GM21423 (cell line): ENCODE data around the gene GSTO2.

ENCODE experiments used
- ATAC-seq: cut with Tn5 transposase; IDR thresholded peaks from one replicate; pipeline ENCODE4 v1.9.1; 2021; ENCODE audit warnings: mild to moderate bottlenecking, moderate library complexity; ENCODE audit not compliant: unreplicated experiment

GSTO2 gene

DNA sequence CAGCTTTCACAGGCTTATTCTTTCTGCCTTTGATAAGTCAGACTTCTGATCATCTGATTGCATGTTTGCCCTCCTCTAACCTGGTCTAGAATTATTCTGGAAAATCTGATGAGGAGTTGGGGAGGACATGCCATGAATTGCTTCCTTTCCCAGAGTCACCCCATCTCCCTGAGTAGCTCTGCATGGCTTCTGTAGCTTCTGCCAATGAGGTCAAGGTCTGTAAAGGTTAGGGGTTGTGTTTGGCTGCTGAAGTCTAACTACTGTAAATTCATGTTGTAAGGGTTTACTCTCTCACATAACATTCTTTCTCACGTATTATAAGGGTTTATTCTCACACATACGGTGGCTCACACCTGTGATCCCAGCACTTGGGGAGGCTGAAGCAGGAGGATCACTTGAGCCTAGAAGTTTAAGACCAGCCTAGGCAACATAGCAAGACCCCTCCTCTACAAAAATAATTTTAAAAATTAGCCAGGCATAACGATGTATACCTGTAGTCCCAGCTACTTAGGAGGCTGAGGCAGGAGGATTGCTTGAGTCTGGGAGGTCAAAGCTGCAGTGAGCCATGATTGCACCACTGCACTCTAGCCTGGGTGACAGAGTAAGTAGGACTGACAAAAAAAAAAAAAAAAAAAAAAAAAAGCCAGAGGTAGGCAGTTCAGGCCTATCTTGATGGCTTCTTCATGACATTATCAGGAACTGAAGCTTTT is 10.7 kb downstream of the GSTO2 start:
- ATAC-seq = no peak

DNA sequence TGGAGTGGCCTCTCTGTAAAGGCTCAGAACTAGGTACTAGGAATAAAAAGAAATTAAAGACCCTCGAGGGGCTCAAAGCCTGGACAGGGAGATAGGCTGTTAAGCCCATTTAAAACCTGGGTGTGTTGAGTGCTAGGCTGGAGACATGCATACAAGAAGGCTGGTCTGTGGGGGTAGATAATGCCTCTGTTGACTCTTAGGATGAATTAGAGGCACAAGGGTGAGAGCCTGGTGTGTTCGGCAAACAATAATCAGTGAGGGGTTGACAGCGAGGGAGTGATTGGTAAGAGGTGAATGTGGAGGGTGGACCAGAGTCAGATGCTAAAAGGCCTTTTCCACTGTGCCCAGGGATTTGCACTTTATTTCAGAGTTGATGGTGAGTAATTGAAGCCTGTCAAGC is 12.7 kb downstream of the GSTO2 start:
- no peak for ATAC-seq

DNA sequence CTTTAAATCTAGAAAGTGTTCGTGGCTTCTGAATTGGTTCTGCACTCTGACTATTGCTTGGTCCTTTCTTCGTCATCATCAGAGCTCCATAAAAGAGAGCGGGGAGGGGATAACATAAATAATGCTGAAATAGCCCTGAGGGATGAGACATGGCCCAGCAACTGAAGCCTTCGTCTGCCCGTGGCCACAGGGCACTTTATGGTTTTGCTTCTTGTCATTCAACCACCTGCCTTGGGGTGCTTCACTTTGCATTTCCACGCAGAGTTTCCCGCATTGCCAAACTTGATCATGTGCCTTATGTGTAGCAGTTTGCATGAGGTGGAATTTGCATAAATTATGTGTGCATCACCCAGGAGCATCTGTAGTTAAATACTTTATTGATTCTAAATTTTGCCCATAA is 15.9 kb downstream of the GSTO2 start:
- ATAC-seq = no peak

DNA sequence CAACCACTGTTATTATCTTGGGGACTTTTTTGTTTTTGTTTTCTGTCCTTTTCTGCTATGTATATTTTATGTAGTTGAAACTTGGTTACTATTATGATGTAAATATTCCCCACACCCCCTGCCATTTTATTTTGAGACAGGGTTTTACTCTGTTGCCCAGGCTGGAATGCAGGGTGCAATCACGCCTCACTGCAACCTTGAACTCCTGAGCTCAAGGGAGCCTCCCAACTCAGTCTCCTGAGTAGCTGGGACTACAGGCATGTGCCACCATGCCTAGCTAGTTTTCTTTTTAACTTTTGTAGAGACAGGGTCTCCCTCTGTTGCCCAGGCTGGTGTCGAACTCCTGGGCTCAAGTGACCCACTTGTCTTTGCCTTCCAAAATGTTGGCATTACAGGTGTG is 18.0 kb downstream of the GSTO2 start:
- ATAC-seq = no peak

DNA sequence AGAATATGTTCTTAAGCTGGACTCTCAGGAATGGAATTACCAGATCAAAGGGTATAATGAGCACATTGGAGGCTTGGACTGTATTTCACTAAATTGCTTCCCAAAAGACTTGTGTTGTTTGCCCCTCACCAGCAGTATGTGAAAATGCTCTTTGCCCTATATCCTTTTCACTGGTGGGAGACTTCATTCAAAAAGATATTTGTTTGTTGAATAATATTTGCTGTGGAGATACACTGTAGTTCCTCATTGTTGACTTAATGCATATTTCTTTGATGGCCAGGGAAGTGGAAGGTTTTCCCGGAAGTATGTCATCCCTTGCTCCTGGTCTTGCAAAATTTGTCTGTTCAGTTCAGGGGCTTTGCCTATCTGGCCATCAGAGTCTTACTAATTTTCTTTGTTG is 19.4 kb downstream of the GSTO2 start:
- no peak for ATAC-seq

DNA sequence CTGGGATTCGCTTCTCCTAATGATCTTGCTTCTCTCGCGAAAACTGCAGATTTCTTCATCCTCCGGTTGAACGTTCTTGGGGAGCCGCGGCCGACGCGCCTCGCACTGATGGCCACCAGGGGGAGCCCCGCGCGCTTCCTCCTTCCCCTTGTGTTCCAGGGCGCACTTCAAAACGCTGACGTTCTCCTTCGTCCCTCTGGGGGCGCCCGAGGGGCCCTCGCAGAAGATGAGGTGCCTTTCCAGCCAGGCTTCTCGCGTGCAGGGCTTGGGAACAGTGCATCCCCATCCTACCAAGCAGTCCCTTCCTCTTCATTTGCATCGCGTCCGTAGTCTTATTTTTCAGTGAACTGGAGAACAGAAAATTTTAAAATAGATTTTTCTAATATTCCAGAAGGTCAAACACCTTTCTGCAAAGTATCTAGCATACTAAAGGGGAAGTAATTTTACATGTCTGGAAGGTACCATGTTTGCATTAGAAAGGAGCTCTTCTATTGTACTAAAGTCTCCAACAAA is 22.5 kb downstream of the GSTO2 start:
- ATAC-seq = peak; percentile 99

DNA sequence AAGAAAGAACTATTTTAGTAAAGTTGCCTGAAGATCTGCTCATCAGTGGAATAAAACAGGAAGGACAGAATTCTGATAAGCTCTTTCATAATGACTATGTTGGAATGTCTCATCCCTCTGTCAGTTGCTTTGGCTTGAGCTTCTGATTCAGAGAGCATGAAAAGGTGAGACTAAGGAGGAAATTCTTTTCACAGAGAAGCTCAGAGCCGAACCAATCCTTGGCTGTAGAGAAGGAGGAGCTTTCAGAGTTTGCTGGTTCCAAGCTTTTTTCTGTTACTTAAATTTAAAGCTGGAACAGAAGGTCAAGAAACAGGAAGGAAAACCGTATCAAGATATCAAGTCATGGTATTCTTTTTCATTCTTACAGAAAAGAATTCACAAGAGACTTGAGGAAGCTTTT is 24.0 kb downstream of the GSTO2 start:
- ATAC-seq = no peak

DNA sequence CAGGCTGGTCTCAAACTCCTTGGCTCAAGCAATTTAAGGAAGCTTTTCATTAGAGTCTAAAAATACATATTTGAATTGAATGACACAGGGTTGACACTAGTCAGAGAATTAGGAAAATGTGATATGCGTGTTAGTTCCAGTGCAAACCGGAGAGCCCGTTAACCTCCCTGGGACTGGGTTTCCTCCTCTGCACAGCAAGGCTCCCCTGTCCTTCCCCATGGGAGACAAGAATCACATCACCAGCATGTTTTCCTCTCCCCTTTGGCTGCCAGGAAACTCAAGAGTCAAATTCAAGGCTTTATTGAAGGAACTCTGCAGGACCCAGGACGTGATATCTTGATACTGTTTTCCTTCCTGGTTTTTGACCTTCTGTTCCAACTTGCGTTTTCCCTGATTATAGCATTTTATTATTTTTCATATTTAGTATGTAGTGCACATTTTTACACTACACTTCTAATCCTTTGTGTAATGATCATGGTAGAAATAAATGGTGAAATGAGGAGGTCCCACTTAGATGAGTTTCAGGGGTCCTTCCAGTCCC is 24.9 kb downstream of the GSTO2 start:
- no peak for ATAC-seq

DNA sequence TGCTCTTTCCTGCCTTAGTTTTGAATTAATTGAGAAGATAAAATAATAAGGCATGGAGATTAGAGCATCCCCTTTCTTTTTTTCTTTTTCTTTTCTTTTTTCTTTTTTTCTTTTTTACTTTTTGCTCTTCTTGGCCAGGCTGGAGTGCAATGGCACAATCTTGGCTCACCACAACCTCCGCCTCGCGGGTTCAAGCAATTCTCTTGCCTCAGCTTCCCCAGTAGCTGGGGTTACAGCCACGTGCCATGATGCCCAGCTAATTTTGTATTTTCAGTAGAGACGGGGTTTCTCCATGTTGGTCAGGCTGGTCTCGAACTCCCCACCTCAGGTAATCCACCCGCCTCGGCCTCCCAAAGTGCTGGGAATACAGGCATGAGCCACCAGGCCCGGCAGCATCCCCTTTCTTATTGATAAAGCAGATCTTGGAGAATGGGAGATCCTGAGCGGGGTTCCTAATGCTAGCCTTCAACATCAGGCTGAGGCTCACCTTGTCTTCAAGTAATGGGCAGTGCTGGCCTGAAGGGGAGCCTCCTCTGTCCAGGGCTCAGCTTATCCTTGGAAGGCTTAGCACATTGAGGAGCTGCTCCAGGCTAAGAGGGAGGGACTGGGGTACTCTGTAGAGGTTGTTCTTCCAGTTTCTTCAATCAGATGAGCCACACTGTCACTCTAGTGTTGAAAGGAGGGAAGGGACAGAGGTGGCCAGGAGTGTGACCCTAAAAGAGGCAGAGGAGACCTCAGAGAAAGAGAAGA is 27.9 kb downstream of the GSTO2 start:
- no peak for ATAC-seq

DNA sequence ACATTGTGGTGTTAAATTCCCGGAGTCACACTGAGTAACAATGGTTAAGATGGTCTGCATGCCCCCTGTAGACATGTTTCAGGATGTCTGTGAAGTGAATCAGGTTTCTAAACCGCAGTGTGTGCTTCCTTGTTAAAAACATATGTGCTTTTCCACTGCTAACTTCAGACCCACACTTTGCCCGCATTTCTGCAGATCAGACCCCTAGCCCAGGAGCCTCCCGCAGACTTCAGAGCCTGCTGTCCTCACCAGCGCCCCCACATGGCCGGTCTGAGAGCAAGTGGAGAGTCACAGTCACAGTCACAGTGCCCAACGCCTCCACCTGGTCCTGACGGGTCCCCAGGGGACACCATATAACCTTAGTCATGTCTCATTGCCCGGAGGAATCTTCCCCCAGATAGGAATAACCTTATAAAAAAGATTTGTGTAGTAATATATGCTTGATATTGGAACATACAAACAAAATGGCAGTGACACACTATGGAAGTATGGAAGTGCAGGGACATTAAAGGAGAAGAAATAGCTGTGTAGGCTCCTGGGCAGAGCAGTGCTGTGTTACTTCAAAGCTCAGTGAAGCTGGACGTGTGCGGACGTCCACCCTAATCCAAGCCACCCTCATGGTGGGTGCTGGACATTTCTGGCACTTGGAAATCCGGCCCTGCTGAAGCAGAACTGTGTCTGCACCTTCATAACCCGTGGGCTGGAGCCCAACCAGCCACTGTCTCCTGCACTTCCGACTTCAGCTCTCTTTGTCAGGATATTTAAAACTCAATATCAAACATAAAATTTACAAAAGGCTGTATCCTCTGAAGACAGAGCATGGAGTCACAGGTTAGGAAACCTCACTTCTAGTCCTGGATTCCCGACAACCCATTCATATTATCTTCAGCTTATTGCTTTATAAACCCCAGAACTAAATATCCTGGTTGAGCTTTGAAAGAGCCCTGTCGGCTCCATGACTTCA is 29.0 kb downstream of the GSTO2 start:
- ATAC-seq = no peak

DNA sequence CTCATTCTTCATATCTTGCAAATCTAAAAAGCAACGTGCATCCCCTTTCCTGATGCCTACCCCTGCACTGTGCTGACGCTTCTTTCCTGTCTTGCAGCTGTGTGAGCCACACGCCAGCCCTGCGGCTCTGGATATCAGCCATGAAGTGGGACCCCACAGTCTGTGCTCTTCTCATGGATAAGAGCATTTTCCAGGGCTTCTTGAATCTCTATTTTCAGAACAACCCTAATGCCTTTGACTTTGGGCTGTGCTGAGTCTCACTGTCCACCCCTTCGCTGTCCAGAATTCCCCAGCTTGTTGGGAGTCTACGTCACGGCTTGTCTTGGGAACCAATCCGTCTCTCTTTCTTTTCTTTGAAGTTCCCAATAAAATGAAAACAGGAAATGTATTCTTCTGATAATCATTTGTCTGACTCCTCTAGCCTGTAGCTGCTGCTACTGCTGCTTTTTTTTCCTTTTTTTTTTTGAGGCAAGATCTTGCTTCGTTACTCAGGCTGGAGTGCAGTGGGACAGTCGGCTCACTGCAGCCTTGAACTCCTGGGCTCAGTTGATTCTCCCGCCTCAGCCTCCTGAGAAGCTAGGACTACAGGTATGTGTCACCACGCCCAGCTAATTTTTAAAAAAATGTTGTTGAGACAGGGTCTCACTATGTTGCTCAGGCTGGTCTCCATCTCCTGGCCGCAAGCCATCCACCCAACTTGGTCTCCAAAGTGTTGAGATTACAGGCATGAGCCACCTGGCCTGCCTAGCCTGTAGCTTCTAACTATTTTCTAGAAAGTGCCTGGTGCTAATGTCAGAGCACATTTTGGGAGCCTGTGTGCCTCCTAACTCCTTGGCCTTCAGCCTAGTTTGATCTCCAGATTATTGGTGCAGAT is 30.3 kb downstream of the GSTO2 start:
- no peak for ATAC-seq

DNA sequence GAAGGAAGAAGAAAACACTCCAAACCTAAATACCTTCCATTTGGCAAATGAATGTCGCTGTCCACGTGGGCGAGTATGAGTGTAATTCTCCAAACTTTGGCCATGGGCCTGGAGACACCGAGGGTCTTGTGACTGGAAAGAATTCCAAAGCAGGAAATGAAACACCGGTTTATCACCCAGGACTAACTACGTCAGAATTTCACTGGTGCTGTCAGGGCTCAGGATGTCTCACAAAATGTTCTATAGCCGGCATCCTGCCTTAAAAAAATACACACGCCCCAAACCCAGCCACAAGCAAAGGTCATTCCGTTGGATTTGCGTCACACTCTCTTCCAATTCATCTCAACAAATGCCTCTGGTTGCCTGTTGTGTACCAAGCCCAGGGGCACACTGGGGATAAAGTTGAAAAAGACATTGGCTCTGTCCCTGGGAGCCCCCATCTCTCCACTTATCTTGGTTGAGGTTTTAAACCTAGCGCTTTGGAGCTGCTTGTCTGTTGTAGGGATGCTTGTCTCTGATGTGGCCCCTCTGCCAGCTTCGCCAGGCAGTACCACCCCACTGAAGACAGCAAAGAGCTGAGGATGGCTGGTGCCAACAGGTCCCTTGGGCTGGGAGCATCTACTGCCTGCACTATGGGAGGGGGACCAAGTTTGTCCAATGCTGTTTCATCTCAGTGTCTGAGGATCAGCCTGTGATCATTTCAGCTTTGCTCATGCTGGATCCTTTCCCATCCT is 31.2 kb downstream of the GSTO2 start:
- no peak for ATAC-seq

DNA sequence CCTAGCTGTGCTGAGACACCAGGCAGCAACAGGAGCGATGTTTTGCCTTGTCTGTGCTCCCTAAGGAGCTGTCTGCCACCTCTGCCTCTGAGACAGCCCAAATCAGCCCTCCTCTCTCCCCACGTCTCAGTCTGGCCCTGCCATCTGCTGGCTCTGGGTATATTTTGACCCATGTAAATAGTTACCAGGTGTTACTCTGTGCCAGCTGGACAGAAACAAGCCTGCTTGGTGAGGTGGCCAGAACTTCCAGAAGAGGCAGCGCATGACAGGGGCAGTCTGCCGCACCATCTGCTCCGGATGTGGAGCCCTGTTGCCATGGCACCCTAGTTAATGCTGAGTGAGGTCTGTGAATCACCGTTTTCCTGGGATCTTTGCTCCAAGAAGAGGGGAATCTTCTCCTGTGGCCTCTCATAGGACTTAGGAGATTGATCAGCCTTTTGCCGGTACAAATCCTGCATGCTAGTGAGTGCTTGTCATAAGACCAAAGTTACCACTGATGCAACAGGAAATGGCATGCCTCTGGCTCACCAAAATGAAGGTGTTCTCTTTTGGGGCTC is 31.8 kb downstream of the GSTO2 start:
- ATAC-seq = no peak

DNA sequence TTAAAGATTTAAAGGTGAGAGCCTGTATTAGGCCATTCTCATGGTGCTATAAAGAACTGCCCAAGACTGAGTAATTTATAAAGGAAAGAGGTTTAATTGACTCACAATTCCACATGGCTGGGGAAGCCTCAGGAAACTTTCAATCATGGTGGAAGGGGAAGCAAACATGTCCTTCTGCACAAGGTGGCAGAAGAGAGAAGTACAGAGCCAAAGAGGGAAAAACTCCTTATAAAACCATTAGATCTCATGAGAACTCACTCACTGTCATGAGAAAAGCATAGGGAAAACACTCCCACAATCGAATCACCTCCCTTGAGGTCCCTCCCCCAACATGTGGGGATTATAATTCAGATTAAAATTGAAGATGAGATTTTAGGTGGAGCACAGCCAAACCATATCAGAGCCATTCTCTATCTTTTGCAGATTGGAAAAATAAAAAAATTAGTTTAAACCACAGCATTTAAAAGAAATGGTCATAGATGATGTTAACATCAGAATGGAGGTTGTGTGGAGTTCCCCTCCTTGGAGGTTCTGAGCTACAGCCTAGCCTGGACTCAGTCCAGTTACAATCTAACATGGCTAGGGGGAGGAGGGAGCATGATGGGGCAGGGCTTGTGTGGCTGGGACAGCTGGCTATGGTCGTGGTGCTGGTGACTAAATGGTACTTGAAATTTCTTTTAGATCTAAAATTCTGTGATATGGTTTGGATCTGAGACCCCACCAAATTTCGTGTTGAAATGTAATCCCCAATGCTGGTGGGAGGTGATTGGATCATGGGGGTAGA is 33.1 kb downstream of the GSTO2 start:
- ATAC-seq = no peak

DNA sequence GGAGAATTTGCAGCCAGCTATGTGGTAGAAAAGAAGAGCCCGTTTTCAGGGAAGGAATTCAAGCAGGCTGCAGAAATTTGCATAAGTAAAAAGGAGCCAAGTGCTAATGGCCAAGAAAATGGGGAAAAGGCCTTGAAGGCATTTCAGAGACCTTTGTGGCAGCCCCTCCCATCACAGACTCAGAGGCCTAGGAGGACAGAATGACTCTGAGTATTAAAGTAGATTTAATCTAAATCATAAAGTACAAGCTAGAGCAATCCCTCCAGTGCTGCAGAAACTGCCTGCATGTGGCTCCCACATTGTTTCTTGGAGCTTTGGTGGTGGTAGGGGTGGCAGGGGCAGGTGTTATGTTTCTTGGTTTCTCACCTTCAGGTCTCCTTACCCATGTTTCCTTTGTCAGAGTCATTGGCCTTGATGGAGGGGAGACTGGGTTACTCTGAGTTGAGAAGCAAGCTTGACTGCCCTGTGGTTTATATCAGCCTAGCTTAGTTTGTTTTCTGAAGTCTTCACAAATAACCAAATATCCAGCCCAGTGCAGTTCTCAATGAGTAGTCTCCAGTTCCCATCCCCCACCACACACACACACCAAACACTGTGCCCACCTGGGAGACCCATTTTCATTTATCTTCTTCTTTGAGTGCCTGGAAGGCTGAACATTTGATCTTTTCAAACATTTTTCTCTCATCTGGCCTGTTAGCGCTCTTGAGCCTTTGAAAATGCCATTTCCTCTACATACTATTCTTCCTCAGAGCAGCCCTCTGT is 34.8 kb downstream of the GSTO2 start:
- ATAC-seq = no peak

DNA sequence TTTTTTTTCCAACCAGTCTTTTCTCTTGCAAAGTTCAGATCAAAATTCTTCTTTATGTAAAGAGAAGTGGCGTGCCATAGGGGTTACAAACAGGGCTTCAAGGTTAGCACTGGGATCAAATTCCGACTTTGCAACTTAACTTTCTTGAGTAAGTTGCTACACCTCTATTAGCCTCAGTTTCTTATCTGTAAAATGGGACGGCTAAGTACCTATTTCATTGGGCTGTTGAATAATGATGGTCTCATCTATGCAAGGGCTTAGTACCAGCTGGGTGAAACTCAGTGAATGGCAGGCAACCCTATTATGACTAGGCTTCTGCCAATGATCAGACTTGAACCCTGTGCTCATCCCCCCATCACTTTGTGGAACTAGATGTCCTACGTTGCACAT is 35.4 kb downstream of the GSTO2 start:
- ATAC-seq = no peak

DNA sequence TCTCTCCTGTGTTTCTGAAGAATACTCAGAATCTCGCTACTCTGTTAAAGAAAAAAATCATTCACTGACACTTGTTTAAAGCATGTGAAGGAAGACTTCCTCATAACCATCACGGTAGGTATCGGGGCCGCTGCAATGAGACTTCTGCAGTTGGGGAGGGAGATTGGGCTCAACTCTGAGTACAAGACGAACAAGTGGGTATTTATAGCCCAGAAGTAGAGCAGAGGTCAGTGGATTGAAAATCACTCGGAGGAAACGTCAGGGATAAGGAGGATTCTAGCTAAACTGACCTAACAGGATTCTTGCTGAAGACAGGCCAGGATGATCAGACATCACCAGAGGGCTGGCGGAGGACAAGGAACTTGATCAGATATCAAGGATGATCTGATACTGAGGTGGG is 35.9 kb downstream of the GSTO2 start:
- ATAC-seq = no peak

DNA sequence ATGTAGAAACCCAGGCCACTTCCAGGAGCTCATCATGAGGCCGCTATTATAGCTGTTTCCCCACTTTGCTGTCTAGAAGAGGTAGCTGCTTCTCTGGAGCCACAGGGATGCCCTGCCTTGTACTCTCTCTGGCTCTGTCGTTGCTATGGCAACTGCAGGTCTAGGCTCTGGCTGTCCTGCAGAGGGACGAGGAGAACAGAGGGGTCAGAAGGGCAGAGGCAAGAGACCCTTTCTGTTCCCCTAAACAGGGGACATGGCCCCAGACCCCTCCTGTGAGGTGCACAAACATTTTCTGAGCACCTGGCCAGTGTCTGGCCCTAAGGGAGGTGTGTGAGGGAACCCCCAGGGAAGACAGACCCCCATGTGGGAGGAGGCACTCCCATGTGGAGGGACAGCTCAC is 37.9 kb downstream of the GSTO2 start:
- ATAC-seq = no peak
